ENCODE data around the gene MMRN1.

MMRN1 gene

DNA sequence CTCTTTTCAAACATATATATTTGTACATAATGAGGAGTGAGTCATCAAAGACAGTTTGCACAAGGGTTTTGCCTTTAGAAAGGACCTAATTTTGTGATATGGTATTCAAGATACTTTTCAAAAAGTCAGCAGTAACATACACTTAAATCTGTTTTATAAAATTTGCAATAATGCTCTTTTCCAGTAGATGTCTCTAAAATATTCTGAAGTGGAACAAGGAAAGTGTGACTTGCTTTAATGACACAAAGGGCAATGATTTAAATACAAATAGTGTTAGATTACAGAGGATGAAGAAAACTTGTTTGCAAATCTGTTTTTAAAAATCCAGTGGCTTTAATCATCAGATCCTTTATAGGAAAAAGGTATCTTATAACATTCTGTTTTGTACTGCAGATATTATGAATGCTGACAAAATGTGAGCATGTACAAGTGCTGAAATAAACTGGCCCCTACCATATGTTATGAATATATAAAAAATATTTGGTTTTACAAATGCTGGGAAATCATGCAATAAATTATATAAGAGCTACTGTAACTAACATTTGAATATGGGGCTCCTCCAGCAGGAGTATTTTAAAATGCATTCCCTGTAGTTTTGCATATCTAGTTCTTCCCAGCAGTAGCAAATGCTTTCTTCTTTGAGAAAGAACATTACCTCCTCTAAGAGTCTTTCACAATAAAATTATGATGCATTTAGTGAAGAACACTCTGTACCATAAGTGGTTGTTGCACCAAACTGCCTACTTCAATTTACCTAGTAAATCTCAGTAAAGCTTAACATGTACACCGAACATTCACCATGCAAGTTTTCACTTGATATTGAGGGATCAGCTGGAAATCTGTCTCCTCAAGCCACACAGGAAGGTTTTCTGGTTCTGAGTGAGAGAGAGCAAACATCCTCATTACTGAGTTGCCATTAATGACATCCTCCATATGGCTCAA lies 20.2 kb downstream of the MMRN1 start:
- DNase-seq = no peak

- no peak for DNase-seq
Measured at GRCh38 chr4:89915937-89916336, 21.3 kb downstream of the MMRN1 start.

DNA sequence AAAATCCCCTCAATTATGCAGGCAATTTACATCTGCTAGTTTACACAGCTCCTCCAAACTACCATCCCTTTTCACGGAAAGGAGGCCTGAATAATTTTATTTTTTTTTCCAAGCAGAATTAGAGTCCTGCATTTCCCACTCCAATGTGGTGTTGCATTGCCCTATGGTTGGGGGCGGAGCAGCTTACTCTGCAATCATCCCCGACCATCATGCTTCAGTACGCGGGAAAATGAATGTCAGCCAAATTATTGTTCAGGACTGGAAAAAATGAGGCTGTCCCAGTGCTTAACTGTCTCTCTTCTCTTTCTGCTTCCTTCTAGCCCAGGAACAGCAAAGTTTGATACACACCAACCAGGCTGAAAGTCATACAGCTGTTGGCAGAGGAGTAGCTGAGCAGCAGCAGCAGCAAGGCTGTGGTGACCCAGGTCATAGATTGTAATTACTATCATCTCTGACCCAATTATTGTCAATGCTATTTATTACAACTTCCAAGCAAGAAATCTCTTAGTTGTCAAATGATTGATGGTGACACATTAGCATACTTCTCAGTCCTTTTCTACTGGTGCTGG lies 28.3 kb downstream of the MMRN1 start:
- no peak for DNase-seq

DNA sequence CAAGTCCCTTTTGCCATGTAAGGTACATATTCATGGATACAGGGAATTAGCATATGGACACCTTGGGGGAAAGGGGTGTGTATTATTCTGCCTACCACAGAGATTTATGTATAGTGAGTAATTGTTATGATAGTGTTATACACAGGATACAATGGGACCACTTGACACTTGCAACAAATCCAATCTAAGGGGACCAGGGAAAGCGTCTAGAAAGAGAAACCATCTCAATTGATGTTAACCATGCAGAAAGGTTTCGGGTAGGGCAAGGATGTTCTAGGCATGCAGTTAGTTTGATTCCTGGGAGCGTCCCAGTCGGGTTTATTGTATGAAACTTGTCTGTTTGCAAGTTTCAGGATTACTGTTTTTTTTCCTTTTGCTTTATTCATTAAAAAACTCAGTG lies 34.2 kb downstream of the MMRN1 start:
- DNase-seq = no peak

GRCh38 chr4:89929425-89930159 lies 34.9 kb downstream of the MMRN1 start:
- DNase-seq = no peak

- no peak for DNase-seq
Measured at GRCh38 chr4:89939546-89939945, 44.9 kb downstream of the MMRN1 start.

- no peak for DNase-seq
Measured at GRCh38 chr4:89939994-89940393, 45.3 kb downstream of the MMRN1 start.

GRCh38 chr4:89942811-89943210 lies 48.2 kb downstream of the MMRN1 start:
- DNase-seq = no peak

DNA sequence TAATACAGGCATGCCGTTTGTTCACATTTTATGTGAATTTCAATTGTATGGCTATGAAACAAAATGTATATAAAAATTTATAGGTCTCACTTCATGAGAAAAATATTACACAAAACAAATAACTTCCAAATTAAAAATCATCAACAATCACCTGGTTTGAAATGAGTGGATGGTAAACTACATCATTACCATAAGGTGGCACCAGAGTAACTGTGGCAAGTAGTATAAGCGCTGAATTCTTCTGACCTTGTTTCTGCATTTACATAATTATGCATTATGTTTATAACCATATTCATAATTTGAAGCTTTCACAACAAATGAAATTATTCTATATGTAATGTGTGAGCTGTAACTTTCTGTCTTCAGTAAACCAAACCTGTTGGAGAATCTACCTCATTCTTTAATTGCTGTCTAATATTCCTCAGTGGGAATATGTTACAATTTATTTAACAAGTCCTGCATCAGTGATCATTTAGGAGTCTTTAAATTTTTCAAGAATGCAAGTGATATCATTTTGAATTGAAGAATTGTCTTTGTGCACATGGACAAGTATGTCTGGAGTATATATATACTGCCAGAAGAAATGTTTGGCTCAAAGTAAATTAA lies 55.2 kb downstream of the MMRN1 start:
- DNase-seq = no peak

GRCh38 chr4:89952458-89952857 lies 57.8 kb downstream of the MMRN1 start:
- no peak for DNase-seq

DNA sequence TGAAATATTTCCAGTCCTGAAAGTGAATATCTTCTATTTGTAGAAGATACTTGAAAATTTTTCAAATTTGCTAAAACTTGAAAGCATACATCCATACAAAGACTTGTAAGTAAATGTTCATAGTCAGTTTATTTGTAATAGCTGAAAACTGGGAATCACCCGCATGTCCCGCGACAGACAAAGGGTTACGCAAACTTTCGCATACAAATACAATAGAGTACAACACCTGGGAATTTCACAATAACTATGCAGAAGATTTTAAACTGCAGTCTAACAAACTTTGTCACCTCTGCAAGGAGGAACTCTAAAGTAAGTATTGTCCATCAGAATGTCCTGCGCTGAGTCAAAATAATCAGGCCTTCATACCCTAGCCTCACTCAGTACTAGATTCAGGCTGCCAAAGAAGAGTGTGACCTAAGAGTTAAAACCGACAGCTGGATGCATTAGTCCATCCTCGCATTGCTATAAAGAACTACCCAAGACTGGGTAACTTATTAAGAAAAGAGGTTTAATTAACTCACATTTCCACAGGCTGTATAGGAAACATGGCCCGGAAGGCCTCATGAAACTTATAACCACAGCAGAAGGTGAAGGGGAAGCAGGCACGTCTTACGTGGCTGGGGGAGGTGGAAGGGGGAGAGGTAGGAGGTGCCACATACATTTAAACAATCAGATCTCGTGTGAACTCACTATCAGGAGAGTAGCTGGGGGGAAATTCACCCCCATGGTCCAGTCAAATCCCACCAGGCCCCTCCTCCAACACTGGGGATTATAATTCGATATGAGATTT lies 60.4 kb downstream of the MMRN1 start:
- DNase-seq = no peak

DNA sequence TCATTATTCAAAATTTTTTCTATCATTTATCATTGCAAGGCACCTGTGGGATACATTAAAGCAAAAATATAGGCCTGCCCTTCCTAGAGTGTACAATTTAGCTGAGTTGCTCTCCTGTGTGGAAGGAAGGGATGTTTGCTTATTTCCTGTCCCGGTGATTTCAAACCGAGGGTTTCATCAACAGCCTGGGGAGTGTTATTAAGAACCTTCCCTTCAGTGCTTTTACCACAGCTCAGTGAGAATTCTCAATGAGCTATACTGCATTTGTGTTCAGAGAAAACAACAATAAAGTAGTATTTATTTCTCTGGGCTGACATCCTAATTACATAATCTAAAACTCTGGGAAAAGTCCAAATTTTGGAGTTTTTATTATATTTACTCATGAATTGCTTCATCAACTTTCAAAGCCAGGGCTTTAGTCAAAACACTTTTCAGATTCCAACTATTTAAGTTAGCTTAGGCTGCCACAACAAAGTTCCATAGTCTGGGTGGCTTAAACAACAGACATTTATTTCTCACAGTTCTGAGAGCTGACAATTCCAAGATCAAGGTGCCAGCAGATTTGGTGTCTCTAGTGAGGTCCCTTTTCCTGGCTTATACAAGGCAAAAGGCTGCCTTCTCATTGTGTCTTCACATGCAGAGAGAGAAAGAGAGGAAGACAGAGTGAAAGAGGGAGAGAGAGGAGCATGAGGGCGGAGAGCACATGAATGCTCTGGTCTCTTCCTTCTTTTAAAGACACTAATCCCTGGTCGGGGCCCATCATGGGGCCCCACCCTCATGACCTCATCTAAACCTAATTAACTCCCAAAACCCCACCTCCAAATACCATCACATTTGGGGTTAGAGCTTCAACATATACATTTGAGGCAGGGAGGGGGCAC lies 62.6 kb downstream of the MMRN1 start:
- no peak for DNase-seq

- no peak for DNase-seq
Measured at GRCh38 chr4:89981789-89982334, 87.2 kb downstream of the MMRN1 start.

GRCh38 chr4:89988268-89988667 lies 93.6 kb downstream of the MMRN1 start:
- DNase-seq = no peak

DNA sequence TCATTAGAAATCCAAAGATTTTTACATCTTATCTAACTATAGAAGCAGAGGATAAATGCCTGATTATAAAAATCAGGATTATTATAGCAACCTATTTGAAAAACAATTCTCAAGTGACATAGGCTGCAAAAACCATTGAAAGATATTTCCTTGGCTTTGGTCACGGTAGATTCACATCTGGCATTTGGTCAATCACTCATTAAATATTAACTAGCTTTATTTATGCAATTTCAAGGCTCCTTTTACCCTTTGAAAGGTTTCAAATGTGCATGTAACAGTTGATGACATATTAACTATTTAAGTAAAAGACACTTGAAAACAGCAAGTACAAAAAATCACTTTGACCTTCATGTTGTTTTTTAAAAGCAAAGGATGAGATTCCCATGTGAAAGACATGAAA lies 98.1 kb downstream of the MMRN1 start:
- no peak for DNase-seq

- DNase-seq = no peak
Measured at GRCh38 chr4:89994176-89994873, 99.7 kb downstream of the MMRN1 start.

DNA sequence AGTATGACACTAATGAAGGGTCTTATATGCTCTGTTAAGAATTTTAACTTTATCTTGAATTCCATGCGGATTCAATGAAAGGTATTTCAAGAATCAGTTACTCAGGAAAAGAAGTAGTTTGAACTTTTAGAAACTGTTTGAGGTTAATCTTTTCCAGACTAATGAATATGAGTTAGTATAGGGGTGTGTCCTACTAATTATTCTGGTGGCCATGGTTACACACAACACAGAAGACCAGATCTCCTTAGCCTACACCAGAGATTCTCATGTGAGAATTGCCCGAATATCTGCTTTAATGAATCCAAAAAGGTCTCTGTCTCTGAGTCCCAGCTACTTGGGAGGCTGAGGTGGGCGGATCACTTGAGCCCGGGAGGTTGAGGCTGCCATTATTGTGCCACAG lies 100.4 kb downstream of the MMRN1 start:
- DNase-seq = no peak

- no peak for DNase-seq
Measured at GRCh38 chr4:89995814-89996213, 101.2 kb downstream of the MMRN1 start.

GRCh38 chr4:89997171-89997704 lies 102.6 kb downstream of the MMRN1 start:
- no peak for DNase-seq

DNA sequence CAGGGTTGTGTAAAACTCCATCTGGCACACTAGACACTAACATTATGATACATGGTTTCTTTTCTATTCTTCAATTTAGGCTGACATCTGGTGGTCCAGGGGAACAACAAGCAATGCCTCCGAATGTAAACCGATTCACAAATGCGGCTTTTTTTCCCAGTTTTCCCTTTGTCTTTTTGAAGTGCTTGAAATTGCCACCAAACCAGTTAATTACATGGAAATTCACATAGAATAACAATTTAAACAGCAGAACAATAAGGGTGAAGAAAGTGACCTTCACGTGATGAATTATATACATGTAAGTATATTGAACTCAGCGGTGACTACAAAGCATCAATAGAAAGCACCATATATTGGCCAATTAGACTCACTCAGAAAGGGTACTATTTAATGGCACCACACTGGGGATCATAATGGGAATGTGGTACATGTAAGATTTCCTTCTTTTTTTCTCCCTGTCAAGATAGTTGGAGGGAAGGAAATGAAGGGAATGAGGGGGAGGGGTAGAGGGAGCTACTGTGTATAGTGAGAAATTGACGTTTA lies 103.9 kb downstream of the MMRN1 start:
- DNase-seq = no peak
